Measurements from ENCODE around the gene PAK2. TPM values are rescaled to one million over a fixed set of nuclear protein-coding genes. Genes with fewer than 3 reads are reported as not detected.
"Not testable (repeated sequence)": the region's sequence is repeated elsewhere in the genome, so short reads cannot be mapped to it uniquely, and the experiment has no call there.

The PAK2 gene
- total RNA-seq, 1 donor = 32.9 TPM

- no peak for DNase-seq (ENCODE audit: low read depth in 2 of 3, low spot score in 2 of 3)
Observed at GRCh38 chr3:196735751-196736150, 3.9 kb upstream of the PAK2 start.

GRCh38 chr3:196736670-196737374, 2.8 kb upstream of the PAK2 start:
- DNase-seq (ENCODE audit: low read depth in 2 of 3, low spot score in 2 of 3) = no peak

GRCh38 chr3:196737655-196738054, 2.0 kb upstream of the PAK2 start:
- DNase-seq (ENCODE audit: low read depth in 2 of 3, low spot score in 2 of 3) = no peak

- DNase-seq (ENCODE audit: low read depth in 2 of 3, low spot score in 2 of 3) = peak in 2 of 3 donors; percentile 31 to 32
Observed at GRCh38 chr3:196740481-196741248, 1.0 kb downstream of the PAK2 start.

- no peak for DNase-seq (ENCODE audit: low read depth in 2 of 3, low spot score in 2 of 3)
Observed at GRCh38 chr3:196741249-196741889, 1.7 kb downstream of the PAK2 start.

GRCh38 chr3:196743569-196743968, 3.9 kb downstream of the PAK2 start:
- DNase-seq (ENCODE audit: low read depth in 2 of 3, low spot score in 2 of 3) = not testable (repeated sequence)

GRCh38 chr3:196749125-196749524, 9.5 kb downstream of the PAK2 start:
- no peak for DNase-seq (ENCODE audit: low read depth in 2 of 3, low spot score in 2 of 3)

- no peak for DNase-seq (ENCODE audit: low read depth in 2 of 3, low spot score in 2 of 3)
Observed at GRCh38 chr3:196753201-196753600, 13.5 kb downstream of the PAK2 start.

- no peak for DNase-seq (ENCODE audit: low read depth in 2 of 3, low spot score in 2 of 3)
Observed at GRCh38 chr3:196754091-196754981, 14.7 kb downstream of the PAK2 start.

- DNase-seq (ENCODE audit: low read depth in 2 of 3, low spot score in 2 of 3) = no peak
Observed at GRCh38 chr3:196756732-196757131, 17.1 kb downstream of the PAK2 start.

- no peak for DNase-seq (ENCODE audit: low read depth in 2 of 3, low spot score in 2 of 3)
Observed at GRCh38 chr3:196757876-196758739, 18.5 kb downstream of the PAK2 start.

GRCh38 chr3:196763179-196763578, 23.5 kb downstream of the PAK2 start:
- DNase-seq (ENCODE audit: low read depth in 2 of 3, low spot score in 2 of 3) = no peak

GRCh38 chr3:196765454-196765853, 25.8 kb downstream of the PAK2 start:
- DNase-seq (ENCODE audit: low read depth in 2 of 3, low spot score in 2 of 3) = no peak

GRCh38 chr3:196771067-196771466, 31.4 kb downstream of the PAK2 start:
- no peak for DNase-seq (ENCODE audit: low read depth in 2 of 3, low spot score in 2 of 3)

- DNase-seq (ENCODE audit: low read depth in 2 of 3, low spot score in 2 of 3) = no peak
Observed at GRCh38 chr3:196772102-196772501, 32.4 kb downstream of the PAK2 start.

- no peak for DNase-seq (ENCODE audit: low read depth in 2 of 3, low spot score in 2 of 3)
Observed at GRCh38 chr3:196772897-196773296, 33.2 kb downstream of the PAK2 start.

GRCh38 chr3:196774191-196774820, 34.6 kb downstream of the PAK2 start:
- DNase-seq (ENCODE audit: low read depth in 2 of 3, low spot score in 2 of 3) = peak in 1 of 3 donors; percentile 14

GRCh38 chr3:196774848-196775422, 35.3 kb downstream of the PAK2 start:
- DNase-seq (ENCODE audit: low read depth in 2 of 3, low spot score in 2 of 3) = no peak

GRCh38 chr3:196775938-196776337, 36.3 kb downstream of the PAK2 start:
- no peak for DNase-seq (ENCODE audit: low read depth in 2 of 3, low spot score in 2 of 3)

All from hematopoietic multipotent progenitor cell (in vitro differentiated cells).